Spleen (tissue), 7 donors: ENCODE measurements around the gene GSN.
A peak's percentile ranks its signal among the peaks of the same experiment; 100 is the strongest.

ENCODE experiments used
- POLR2A ChIP-seq, 3 donors: fragments of 450-650 bp; IDR thresholded peaks; one replicate each; pipeline ENCODE4 v1.5.1; 2017; ENCODE audit warnings: antibody characterized with exemption in 3 of 3, mild to moderate bottlenecking in 1 of 3
- POLR2AphosphoS5 ChIP-seq, 3 donors: sonication (generic); formaldehyde crosslinking; IDR thresholded peaks; one replicate each; pipeline ENCODE4 v1.5.1; 2017; ENCODE audit warnings: antibody characterized with exemption in 3 of 3
- TF ChIP-seq, protein P1 (sequence below), 11 experiments: fragments of 200-600 bp in 7 of 11; fragments of 450-650 bp in 4 of 11; sonication (generic) in 4 of 11; IDR thresholded peaks in 8 of 11; conservative IDR thresholded peaks in 3 of 11; 1 replicate in 7 of 11; 2 replicates in 4 of 11; pipeline versions ENCODE4 v1.4.0 to v1.8.0; 2016 to 2021; ENCODE audit warnings: antibody characterized with exemption in 11 of 11, inconsistent platforms in 4 of 11, mild to moderate bottlenecking in 1 of 11
- donor health status: DM: no; HTN: no; CAD: no; lungs with moderate emphysema.
- donor health status: DM: no; HTN: no; CAD: no.
- donor health status: DM: no; HTN: no; CAD: no.

DNA sequence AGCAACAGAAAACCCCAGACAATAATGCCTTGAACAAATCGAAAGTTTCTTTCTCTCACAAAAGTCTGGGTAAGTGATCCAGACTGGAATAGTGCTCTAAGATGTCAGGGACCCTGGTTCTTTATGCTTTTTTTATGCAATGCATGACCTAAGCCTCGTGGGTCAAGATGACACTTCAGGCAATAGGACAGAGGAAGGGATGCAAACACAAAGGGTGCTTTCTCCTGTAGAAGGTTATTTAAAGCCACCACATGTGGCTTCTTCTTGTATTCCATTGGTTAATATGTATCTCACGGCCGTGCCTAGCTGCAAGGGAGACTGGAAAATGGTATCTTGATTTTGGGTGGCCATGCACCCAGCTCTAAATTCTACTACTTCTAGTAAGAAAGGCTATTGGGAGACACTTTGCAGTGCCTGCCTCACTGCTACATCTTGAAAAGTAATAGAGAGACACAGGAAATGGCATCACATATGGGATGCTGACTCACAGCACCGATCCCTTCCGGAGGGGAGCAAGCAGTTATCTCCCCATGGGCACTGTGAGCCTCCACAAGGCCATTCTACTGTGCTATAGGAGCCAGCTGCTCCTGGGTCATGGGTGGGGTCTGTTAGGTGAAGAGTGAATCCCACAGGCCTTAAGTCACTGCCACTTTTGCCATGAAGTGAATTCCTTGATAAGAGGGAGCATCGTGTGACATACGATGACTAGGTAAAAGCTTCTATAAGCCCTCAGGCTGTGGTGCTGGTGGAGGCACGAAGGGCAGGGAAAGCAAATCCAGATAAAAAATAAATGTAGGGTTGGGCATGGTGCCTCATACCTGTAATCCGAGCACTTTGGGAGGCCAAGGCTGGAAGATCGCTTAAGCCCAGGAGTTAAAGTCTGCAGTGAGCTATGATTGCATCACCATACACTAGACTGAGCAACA is 33.8 kb upstream of the GSN start:
- TF ChIP-seq, protein P1, sequence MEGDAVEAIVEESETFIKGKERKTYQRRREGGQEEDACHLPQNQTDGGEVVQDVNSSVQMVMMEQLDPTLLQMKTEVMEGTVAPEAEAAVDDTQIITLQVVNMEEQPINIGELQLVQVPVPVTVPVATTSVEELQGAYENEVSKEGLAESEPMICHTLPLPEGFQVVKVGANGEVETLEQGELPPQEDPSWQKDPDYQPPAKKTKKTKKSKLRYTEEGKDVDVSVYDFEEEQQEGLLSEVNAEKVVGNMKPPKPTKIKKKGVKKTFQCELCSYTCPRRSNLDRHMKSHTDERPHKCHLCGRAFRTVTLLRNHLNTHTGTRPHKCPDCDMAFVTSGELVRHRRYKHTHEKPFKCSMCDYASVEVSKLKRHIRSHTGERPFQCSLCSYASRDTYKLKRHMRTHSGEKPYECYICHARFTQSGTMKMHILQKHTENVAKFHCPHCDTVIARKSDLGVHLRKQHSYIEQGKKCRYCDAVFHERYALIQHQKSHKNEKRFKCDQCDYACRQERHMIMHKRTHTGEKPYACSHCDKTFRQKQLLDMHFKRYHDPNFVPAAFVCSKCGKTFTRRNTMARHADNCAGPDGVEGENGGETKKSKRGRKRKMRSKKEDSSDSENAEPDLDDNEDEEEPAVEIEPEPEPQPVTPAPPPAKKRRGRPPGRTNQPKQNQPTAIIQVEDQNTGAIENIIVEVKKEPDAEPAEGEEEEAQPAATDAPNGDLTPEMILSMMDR (IDR thresholded peaks at IDR 0.05 in 8 of 11, conservative IDR thresholded peaks at IDR 0.05 in 3 of 11): no peak
- no peak for TF ChIP-seq POLR2A (IDR thresholded peaks at IDR 0.05)
- TF ChIP-seq POLR2AphosphoS5 (IDR thresholded peaks at IDR 0.05): peak in 1 of 3 donors; percentile 20
